Panc1 (cell line): ENCODE data around the gene SOX5. TPM values are rescaled to one million over a fixed set of nuclear protein-coding genes. Genes with fewer than 3 reads are reported as not detected.

Source experiments
- ATAC-seq: fragments of 200-7000 bp; cut with Tn5 transposase; 2 replicates; pipeline ENCODE4 v1.9.1; 2020; ENCODE audit warnings: mild to moderate bottlenecking, moderate library complexity
- BruUV-seq: library from RNA; stranded (reverse); fragments of 400-500 nt; replicated peaks from 2 replicates; lab custom pipeline; 2021; lab: Mats Ljungman, UMichigan
- CTCF ChIA-PET: fragments of 300-600 bp; sonication (Branson Sonifier 250); formaldehyde crosslinking; loops from one replicate; lab custom pipeline; 2022; ENCODE audit warnings: antibody characterized with exemption; lab: Charles Lee
- POLR2A ChIA-PET: fragments of 300-600 bp; sonication (Branson Sonifier 250); formaldehyde crosslinking; loops from one replicate; lab custom pipeline; 2022; ENCODE audit warnings: antibody characterized with exemption; lab: Charles Lee
- DNase-seq: peaks from one replicate; pipeline ENCODE4 v3.0.0-alpha.2; 2010; ENCODE audit warnings: low read depth, low spot score
- H3K27ac ChIP-seq: 2 replicates; pipeline ENCODE4 v1.5.1; 2011; ENCODE audit warnings: mild to moderate bottlenecking, low read length, inconsistent platforms
- H3K27me3 ChIP-seq: fragments of 200-500 bp; sonication (Bioruptor generic); 2 replicates; pipeline ENCODE4 v1.6.0; 2014; ENCODE audit warnings: low read length, inconsistent platforms; ENCODE audit not compliant: control insufficient read depth, insufficient read depth
- H3K36me3 ChIP-seq: fragments of 200-500 bp; sonication (Bioruptor generic); 2 replicates; pipeline ENCODE4 v1.5.1; 2014; ENCODE audit warnings: inconsistent platforms, mild to moderate bottlenecking, low read length, moderate library complexity; ENCODE audit not compliant: control insufficient read depth, insufficient read depth
- H3K4me1 ChIP-seq: 2 replicates; pipeline ENCODE4 v1.5.1; 2011; ENCODE audit warnings: inconsistent platforms, mild to moderate bottlenecking, low read length, moderate library complexity; ENCODE audit not compliant: control insufficient read depth, insufficient read depth
- H3K4me3 ChIP-seq, 2 experiments: 2 replicates each; pipeline ENCODE4 v1.5.1; 2011 to 2012; ENCODE audit warnings: low read depth in 2 of 2, low read length in 2 of 2, mild to moderate bottlenecking in 2 of 2, inconsistent platforms in 1 of 2, moderate library complexity in 1 of 2
- H3K9me3 ChIP-seq: fragments of 200-500 bp; sonication (Bioruptor generic); 2 replicates; pipeline ENCODE4 v1.5.1; 2014; ENCODE audit warnings: low read depth, mild to moderate bottlenecking, inconsistent platforms, low read length, moderate library complexity; ENCODE audit not compliant: control insufficient read depth, insufficient read depth
- CTCF ChIP-seq: fragments of 450-650 bp; IDR thresholded peaks from 2 replicates; pipeline ENCODE4 v1.5.1; 2017; ENCODE audit warnings: mild to moderate bottlenecking
- POLR2AphosphoS5 ChIP-seq: IDR thresholded peaks from 2 replicates; pipeline ENCODE4 v1.6.1; 2012; ENCODE audit warnings: mild to moderate bottlenecking, low read depth, low read length, moderate library complexity
- SIN3A ChIP-seq: IDR thresholded peaks from 2 replicates; pipeline ENCODE4 v1.6.1; 2012; ENCODE audit warnings: low read depth, mild to moderate bottlenecking, low read length, moderate library complexity, borderline replicate concordance; ENCODE audit not compliant: insufficient read depth
- TCF7L2 ChIP-seq: IDR thresholded peaks from 2 replicates; pipeline ENCODE4 v1.6.1; 2011; ENCODE audit warnings: mild to moderate bottlenecking, low read depth, low read length, inconsistent platforms
- in situ Hi-C: cut with HindIII; loops from 2 replicates; pipeline ENCODE4 v1.10.0; 2016; ENCODE audit warnings: low sequenced_read_pairs, low pct_unique_long_range_greater_than_20kb
- intact Hi-C: fragments of 100-400 bp; cut with micrococcal nuclease; formaldehyde crosslinking; loops from one replicate; pipeline ENCODE4 v1.10.0; 2022; ENCODE audit not compliant: unreplicated experiment
- total RNA-seq: library from RNA; stranded (reverse); gene quantifications from one replicate; pipeline ENCODE4 v1.2.1, GENCODE V29; 2021; ENCODE audit not compliant: unreplicated experiment
- TF ChIP-seq, protein P1 (sequence below), 2 experiments: IDR thresholded peaks; 2 replicates each; pipeline ENCODE4 v1.6.1; 2011 to 2012; ENCODE audit warnings: low read depth in 2 of 2, control low read depth in 1 of 2, low read length in 1 of 2, mild to moderate bottlenecking in 1 of 2, moderate library complexity in 1 of 2; ENCODE audit not compliant: insufficient read depth in 1 of 2

Gene SOX5
- total RNA-seq, 1 experiment from 2014 or later = 0.23 TPM

GRCh38 chr12:23893611-23894010 is 55.9 kb downstream of the SOX5 start:
- in situ Hi-C loops = no loop called here
- ATAC-seq = no peak
- DNase-seq = no peak
- Histone ChIP-seq H3K4me3 (no peak overlapping the region), H3K9me3 (no peaks in the 10 kb centered on the region), H3K27me3 (no peaks in the 10 kb centered on the region), H3K27ac (no peak overlapping the region), H3K36me3 (no peaks in the 10 kb centered on the region), H3K4me1 (no peaks in the 10 kb centered on the region)
- POLR2A ChIA-PET = no interaction called here
- CTCF ChIA-PET = no interaction called here
- TF ChIP-seq SIN3A = no peak
- TF ChIP-seq CTCF = no peak
- no peak for TF ChIP-seq TCF7L2
- no peak for TF ChIP-seq POLR2AphosphoS5
- TF ChIP-seq, protein P1, sequence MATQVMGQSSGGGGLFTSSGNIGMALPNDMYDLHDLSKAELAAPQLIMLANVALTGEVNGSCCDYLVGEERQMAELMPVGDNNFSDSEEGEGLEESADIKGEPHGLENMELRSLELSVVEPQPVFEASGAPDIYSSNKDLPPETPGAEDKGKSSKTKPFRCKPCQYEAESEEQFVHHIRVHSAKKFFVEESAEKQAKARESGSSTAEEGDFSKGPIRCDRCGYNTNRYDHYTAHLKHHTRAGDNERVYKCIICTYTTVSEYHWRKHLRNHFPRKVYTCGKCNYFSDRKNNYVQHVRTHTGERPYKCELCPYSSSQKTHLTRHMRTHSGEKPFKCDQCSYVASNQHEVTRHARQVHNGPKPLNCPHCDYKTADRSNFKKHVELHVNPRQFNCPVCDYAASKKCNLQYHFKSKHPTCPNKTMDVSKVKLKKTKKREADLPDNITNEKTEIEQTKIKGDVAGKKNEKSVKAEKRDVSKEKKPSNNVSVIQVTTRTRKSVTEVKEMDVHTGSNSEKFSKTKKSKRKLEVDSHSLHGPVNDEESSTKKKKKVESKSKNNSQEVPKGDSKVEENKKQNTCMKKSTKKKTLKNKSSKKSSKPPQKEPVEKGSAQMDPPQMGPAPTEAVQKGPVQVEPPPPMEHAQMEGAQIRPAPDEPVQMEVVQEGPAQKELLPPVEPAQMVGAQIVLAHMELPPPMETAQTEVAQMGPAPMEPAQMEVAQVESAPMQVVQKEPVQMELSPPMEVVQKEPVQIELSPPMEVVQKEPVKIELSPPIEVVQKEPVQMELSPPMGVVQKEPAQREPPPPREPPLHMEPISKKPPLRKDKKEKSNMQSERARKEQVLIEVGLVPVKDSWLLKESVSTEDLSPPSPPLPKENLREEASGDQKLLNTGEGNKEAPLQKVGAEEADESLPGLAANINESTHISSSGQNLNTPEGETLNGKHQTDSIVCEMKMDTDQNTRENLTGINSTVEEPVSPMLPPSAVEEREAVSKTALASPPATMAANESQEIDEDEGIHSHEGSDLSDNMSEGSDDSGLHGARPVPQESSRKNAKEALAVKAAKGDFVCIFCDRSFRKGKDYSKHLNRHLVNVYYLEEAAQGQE (IDR thresholded peaks at IDR 0.05; ENCODE audit: insufficient read depth in 1 of 2, low read depth in 2 of 2, low read length in 1 of 2) = no peak
- no TSS peak for BruUV-seq
- intact Hi-C loops = no loop called here

DNA sequence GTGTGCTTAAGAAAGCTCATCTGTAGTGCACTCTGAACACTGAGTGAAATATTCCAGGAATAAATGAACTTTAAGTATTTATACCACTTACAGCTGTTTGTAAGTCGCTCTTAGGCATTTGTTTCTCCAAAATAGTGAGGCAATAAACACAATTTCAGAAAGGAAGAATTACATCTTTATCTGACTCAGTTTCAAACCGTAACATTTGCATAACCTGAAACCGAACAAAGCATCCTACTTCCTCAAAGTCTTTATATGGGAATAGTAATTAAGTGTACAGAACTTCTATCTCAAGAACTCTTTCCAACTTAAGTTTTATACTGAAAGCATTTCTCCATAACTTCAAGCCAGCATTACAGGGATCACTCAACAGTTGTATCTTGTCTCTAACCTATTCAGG is 58.4 kb downstream of the SOX5 start:
- H3K27me3 ChIP-seq = no peaks in the 10 kb centered on the region
- in situ Hi-C loops (no loop called here), intact Hi-C loops (no loop called here)
- no peaks in the 10 kb centered on the region for H3K4me1 ChIP-seq
- ChIA-PET POLR2A (no interaction called here), CTCF (no interaction called here)
- H3K9me3 ChIP-seq = no peaks in the 10 kb centered on the region
- no peak overlapping the region for H3K4me3 ChIP-seq
- no peak overlapping the region for H3K27ac ChIP-seq
- no peaks in the 10 kb centered on the region for H3K36me3 ChIP-seq
- TF ChIP-seq SIN3A = no peak
- no peak for TF ChIP-seq CTCF
- TF ChIP-seq, protein P1 (IDR thresholded peaks at IDR 0.05; ENCODE audit: insufficient read depth in 1 of 2, low read depth in 2 of 2, low read length in 1 of 2) = no peak
- no peak for TF ChIP-seq POLR2AphosphoS5
- no peak for TF ChIP-seq TCF7L2
- BruUV-seq = no TSS peak
- DNase-seq (no peak), ATAC-seq (no peak)
